ENCODE measurements around the gene PXK.
"Not testable (repeated sequence)": the region's sequence is repeated elsewhere in the genome, so short reads cannot be mapped to it uniquely, and the experiment has no call there.

Gene PXK

DNA sequence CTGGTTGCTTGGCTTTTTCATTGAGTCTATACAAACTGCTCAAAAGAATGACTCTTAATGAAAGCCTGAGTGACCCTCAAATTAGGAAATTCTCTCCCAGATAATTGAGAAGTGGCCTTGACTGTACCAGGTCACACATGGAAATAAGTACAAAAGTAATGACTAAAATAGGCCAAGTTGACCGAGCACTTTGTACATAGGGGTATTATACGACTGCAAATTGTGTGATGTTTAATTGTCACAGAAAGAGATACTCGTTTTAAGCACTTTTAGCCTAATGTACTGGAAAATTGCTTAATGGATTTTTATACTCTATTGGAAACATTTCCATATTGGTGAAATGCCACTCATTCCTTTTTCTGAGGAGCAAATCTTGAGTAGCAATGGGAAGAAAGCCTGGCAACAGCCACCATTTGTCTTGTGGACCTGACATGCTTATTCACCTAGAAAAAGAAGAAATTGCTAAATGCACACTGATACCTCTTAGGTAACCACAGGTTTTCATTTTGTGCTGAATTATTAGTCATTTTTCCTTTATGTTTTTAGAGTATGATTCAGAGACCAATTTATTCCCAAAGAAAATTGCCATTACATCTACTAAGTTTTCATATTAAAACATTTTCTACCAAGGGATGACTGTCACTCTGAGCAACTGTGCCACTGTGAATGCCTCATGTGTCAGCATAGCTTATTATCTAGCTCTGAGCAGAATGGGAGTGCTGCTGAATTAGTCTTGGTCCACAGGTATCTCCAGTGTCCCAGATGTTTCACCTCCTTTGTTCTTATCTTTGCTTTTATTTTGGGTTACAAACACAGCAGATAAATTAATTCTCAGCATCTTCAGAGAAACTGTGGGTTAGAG lies 8.9 kb upstream of the PXK start:
- no peak for DNase-seq

- DNase-seq, result no peak
Measured at GRCh38 chr3:58324391-58325390, 8.0 kb upstream of the PXK start.

GRCh38 chr3:58325525-58325992 lies 7.1 kb upstream of the PXK start:
- DNase-seq, result no peak

DNA sequence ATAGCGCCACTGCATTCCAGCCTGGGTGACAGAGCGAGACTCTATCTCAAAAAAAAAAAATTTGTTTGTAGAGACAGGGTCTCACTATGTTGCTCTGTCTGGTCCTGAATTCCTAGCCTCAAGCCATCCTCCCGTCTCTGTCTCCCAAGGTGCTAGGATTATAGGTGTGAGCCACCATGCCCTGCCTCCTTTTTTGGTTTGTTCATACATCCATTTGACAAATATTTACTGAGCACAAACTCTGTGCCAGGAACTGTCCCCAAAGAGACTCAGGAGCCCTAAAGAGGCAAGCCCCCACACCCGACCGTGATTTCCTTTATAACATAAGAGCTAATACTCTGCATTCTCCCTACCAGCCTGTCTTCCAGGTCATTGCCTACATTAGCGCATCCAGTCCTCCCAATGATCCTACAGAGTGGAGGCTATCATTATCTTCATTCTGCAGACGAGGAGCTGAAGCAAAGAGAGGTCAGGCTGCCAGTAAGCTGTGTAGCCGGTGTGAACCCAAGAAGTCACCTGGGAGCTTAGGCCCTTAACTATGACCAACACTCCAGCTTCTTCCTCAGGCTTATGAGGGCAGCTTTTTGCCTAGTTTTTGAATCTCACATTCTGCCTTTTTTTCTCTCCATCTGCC lies 6.3 kb upstream of the PXK start:
- DNase-seq, result no peak

DNA sequence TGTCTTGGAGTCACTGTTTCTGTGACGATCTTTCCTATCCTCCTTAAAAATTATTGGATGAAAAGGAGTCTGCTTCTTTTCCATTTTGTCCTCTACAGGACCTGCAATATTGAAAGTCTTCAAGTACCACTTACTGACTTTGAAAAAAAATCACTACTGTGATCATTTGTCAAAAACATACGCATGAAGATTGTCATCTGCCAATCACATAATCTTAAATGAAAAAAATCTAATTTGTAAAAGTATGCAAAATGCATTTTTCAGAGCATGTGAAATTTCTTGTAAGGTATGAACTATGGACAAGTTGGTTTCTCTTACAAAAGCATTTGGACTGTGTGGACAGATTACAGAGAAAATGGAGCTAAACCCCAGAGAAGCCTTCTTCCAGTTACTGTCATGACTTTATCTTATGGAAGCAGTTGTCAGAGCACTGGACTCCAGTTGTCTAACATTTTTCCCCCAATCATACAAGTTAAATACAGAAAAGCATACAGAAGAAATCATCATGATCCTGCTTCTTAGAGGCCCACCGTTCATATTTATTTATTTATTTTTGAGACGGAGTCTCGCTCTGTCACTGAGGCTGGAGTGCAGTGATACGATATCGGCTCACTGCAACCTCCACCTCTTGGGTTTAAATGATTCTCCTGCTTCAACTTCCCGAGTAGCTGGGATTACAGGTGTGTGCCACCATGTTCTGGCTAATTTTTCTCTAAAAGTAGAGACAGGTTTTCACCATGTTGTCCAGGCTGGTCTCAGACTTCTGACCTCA lies 3.4 kb upstream of the PXK start:
- no peak for DNase-seq

- DNase-seq, result no peak
Measured at GRCh38 chr3:58329922-58330413, 2.7 kb upstream of the PXK start.

GRCh38 chr3:58331593-58332152 lies 1.0 kb upstream of the PXK start:
- no peak for DNase-seq

- peak; percentile 8 for DNase-seq
Measured at GRCh38 chr3:58333206-58334012, 717 bp downstream of the PXK start.

- DNase-seq, result no peak
Measured at GRCh38 chr3:58334013-58334321, 1.3 kb downstream of the PXK start.

DNA sequence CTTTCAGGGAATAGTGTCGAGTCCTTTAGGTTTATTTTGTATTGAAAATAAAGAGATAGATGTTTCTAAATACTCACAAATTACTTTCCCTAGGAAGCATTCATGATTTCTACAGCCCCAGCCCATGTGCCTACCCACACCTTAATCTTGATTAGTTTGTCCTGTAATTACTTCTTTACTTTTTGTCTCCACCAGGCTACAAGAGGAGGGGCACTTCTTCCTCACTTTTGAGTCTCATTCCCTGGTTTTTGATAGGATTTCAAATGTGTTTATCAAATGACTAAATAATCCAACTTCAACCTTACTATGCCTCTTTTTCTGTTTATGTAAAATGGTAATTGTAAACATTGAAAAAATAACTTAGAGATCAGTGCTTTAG lies 1.8 kb downstream of the PXK start:
- no peak for DNase-seq

GRCh38 chr3:58335652-58335947 lies 2.9 kb downstream of the PXK start:
- no peak for DNase-seq

GRCh38 chr3:58336135-58336882 lies 3.6 kb downstream of the PXK start:
- no peak for DNase-seq

DNA sequence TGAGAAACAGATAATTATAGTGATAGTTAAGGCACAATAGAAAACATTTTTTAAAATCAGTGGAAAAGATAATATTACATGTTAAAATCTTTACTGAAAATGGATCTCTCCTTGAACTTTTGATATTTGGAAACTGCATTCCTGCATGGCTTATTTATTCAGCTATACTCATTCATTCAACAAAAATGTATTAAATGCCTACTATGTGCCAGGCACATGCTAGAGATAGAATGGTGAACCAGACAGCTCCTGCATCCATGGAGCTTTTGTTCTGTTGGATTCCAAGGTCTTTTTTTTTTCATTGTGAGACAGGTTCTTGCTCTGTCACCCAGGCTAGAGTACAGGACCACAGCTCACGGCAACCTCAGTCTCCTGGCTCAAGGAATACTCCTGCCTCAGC lies 4.5 kb downstream of the PXK start:
- DNase-seq, result no peak

GRCh38 chr3:58339146-58339545 lies 6.5 kb downstream of the PXK start:
- not testable (repeated sequence) for DNase-seq

- no peak for DNase-seq
Measured at GRCh38 chr3:58340594-58341244, 8.0 kb downstream of the PXK start.

DNA sequence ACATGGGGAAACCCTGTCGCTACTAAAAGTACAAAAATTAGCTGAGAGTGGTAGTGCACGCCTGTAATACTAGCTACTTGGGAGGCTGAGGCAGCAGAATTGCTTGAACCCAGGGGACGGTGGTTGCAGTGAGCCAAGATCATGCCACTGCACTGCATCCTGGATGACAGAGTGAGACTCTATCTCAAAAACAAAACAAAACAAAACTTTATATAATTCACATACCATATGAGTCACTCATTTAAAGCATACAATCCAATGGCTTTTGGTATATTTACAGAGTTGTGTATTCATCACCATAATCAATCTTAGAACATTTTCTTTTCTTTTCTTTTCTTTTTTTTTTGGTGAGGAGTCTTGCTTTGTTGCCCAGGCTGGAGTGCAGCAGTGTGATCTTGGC lies 8.7 kb downstream of the PXK start:
- no peak for DNase-seq

DNA sequence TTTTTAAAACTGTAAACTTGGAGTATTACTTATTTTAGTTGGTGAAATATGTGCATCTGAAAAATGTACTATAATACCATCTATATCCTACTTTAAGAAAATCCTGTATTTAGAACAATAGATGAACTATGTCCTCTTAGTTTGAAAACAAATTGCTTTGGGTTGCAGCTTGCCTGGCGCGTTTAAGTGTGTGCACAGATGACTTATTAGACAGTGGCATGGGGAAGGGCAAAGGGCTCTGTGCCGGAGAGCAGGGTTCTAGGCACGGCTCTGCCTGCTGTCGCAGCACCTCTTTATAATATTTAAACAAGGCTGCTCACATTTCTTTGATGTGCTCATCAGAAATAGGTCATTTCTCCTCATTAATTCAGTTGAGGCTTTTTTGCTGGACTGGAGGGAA lies 10.0 kb downstream of the PXK start:
- no peak for DNase-seq

GRCh38 chr3:58345457-58345856 lies 12.8 kb downstream of the PXK start:
- no peak for DNase-seq

DNA sequence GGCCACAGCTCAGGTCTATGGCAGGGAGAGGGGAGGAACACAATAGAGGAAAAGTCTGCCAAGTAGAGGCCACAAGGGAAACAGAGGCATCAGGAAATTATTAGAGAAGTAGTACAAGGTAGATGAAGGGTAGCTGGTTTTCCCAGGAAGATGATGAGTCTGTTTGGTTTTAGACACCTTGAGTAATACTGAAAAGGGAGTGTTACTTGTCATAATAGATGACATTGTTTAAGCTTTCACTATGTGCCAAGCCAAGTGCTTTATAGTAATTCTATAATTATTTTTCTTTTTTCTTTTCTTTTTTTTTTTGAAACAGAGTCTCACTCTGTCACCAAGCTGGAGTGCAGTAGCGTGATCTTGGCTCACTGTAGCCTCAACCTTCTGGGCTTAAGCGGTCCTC lies 13.7 kb downstream of the PXK start:
- DNase-seq, result no peak

GRCh38 chr3:58347984-58348383 lies 15.3 kb downstream of the PXK start:
- no peak for DNase-seq

Data from DMS53 (cell line).